Measurements from ENCODE around the gene PPP1CC.
A peak's percentile ranks its signal among the peaks of the same experiment; 100 is the strongest.

The PPP1CC gene

GRCh38 chr12:110782094-110782493, 39.4 kb upstream of the PPP1CC start:
- Mint-ChIP-seq H3K4me1 (no peaks in the 10 kb centered on the region), H3K36me3 (ENCODE audit: low read depth) (no peaks in the 10 kb centered on the region), H3K4me3 (no peak overlapping the region), H3K27me3 (ENCODE audit: low read depth) (peaks cover 11% of the 10 kb centered on the region), H3K27ac (no peak overlapping the region), H3K9me3 (no peaks in the 10 kb centered on the region)
- no peak for TF ChIP-seq CTCF (IDR thresholded peaks at IDR 0.05; ENCODE audit: unreplicated experiment in 3 of 3)

- peaks cover 11% of the 10 kb centered on the region for H3K27me3 Mint-ChIP-seq (ENCODE audit: low read depth)
- H3K27ac Mint-ChIP-seq, result no peak overlapping the region
- no peak for TF ChIP-seq CTCF (IDR thresholded peaks at IDR 0.05; ENCODE audit: unreplicated experiment in 3 of 3)
- no peak overlapping the region for H3K4me3 Mint-ChIP-seq
- H3K4me1 Mint-ChIP-seq, result no peaks in the 10 kb centered on the region
- no peaks in the 10 kb centered on the region for H3K9me3 Mint-ChIP-seq
- H3K36me3 Mint-ChIP-seq (ENCODE audit: low read depth), result no peaks in the 10 kb centered on the region
These were observed 37.8 kb upstream of the PPP1CC start for GRCh38 chr12:110780448-110780847.

- Mint-ChIP-seq H3K36me3 (ENCODE audit: low read depth) (no peaks in the 10 kb centered on the region), H3K4me1 (no peaks in the 10 kb centered on the region), H3K27ac (peak overlapping the region in 2 of 3 experiments; percentile 0 to 35), H3K9me3 (no peaks in the 10 kb centered on the region), H3K27me3 (ENCODE audit: low read depth) (peaks cover 11% of the 10 kb centered on the region), H3K4me3 (no peak overlapping the region)
- no peak for TF ChIP-seq CTCF (IDR thresholded peaks at IDR 0.05; ENCODE audit: unreplicated experiment in 3 of 3)
These were observed 36.3 kb upstream of the PPP1CC start for GRCh38 chr12:110778833-110779577.

- Mint-ChIP-seq H3K4me1 (peaks cover 9% of the 10 kb centered on the region), H3K36me3 (ENCODE audit: low read depth) (no peaks in the 10 kb centered on the region), H3K27me3 (ENCODE audit: low read depth) (no peaks in the 10 kb centered on the region), H3K9me3 (peaks cover 6% of the 10 kb centered on the region), H3K4me3 (no peak overlapping the region), H3K27ac (no peak overlapping the region)
- TF ChIP-seq CTCF (IDR thresholded peaks at IDR 0.05; ENCODE audit: unreplicated experiment in 3 of 3), result no peak
These were observed 33.7 kb upstream of the PPP1CC start for GRCh38 chr12:110776410-110776809.

GRCh38 chr12:110775997-110776396, 33.3 kb upstream of the PPP1CC start:
- Mint-ChIP-seq H3K27ac (no peak overlapping the region), H3K9me3 (peaks cover 7% of the 10 kb centered on the region), H3K36me3 (ENCODE audit: low read depth) (no peaks in the 10 kb centered on the region), H3K4me1 (peaks cover 9% of the 10 kb centered on the region), H3K4me3 (no peak overlapping the region), H3K27me3 (ENCODE audit: low read depth) (no peaks in the 10 kb centered on the region)
- no peak for TF ChIP-seq CTCF (IDR thresholded peaks at IDR 0.05; ENCODE audit: unreplicated experiment in 3 of 3)

GRCh38 chr12:110774824-110775223, 32.1 kb upstream of the PPP1CC start:
- no peaks in the 10 kb centered on the region for H3K36me3 Mint-ChIP-seq (ENCODE audit: low read depth)
- H3K27me3 Mint-ChIP-seq (ENCODE audit: low read depth), result no peaks in the 10 kb centered on the region
- H3K4me1 Mint-ChIP-seq, result peaks cover 9% of the 10 kb centered on the region
- no peak for TF ChIP-seq CTCF (IDR thresholded peaks at IDR 0.05; ENCODE audit: unreplicated experiment in 3 of 3)
- H3K27ac Mint-ChIP-seq, result no peak overlapping the region
- H3K9me3 Mint-ChIP-seq, result peaks cover 10% of the 10 kb centered on the region
- no peak overlapping the region for H3K4me3 Mint-ChIP-seq
